ENCODE measurements around the gene SETD6. TPM values are rescaled to one million over a fixed set of nuclear protein-coding genes. Genes with fewer than 3 reads are reported as not detected.
"Not testable (repeated sequence)": the region's sequence is repeated elsewhere in the genome, so short reads cannot be mapped to it uniquely, and the experiment has no call there.

The SETD6 gene
- total RNA-seq, 4 donors from 2014 or later = 32.8 to 74.2 (median 52.9) TPM

GRCh38 chr16:58490065-58490464 lies 25.3 kb upstream of the SETD6 start:
- intact Hi-C loops (cut with DNase I; ENCODE audit: low total_unique reads) = no loop called here
- H3K4me3 ChIP-seq (ENCODE audit: low read depth, poor library complexity, severe bottlenecking) = no peak overlapping the region
- TF ChIP-seq CTCF (IDR thresholded peaks at IDR 0.05) (no peak), POLR2A (IDR thresholded peaks at IDR 0.05) (no peak)
- no peak for DNase-seq (ENCODE audit: low spot score in 2 of 2)
- WGBS, 2 donors = 88 to 97% methylated on average over 4 of the region's 4 CpGs

GRCh38 chr16:58490539-58490938 lies 24.8 kb upstream of the SETD6 start:
- DNase-seq (ENCODE audit: low spot score in 2 of 2); H3K4me3 ChIP-seq (ENCODE audit: low read depth, poor library complexity, severe bottlenecking); intact Hi-C loops (cut with DNase I; ENCODE audit: low total_unique reads): not testable (repeated sequence)
- 86 to 92% methylated on average over 6 to 8 of the region's 8 CpGs for WGBS, 2 donors

- no peak for DNase-seq (ENCODE audit: low spot score in 2 of 2)
- TF ChIP-seq POLR2A (IDR thresholded peaks at IDR 0.05) (no peak), CTCF (IDR thresholded peaks at IDR 0.05) (no peak)
- WGBS, 2 donors = 67 to 79% methylated on average over 4 of the region's 4 CpGs
- intact Hi-C loops (cut with DNase I; ENCODE audit: low total_unique reads) = no loop called here
- H3K4me3 ChIP-seq (ENCODE audit: low read depth, poor library complexity, severe bottlenecking) = no peak overlapping the region
Measured at GRCh38 chr16:58492066-58492465, 23.3 kb upstream of the SETD6 start.

- WGBS, 2 donors = 48 to 50% methylated on average over 5 of the region's 5 CpGs
- intact Hi-C loops (cut with DNase I; ENCODE audit: low total_unique reads) = no loop called here
- DNase-seq (ENCODE audit: low spot score in 2 of 2) = no peak
- TF ChIP-seq POLR2A (IDR thresholded peaks at IDR 0.05) = no peak
- TF ChIP-seq CTCF (IDR thresholded peaks at IDR 0.05) = no peak
- H3K4me3 ChIP-seq (ENCODE audit: low read depth, poor library complexity, severe bottlenecking) = no peak overlapping the region
Measured at GRCh38 chr16:58492735-58493134, 22.6 kb upstream of the SETD6 start.

GRCh38 chr16:58493756-58494431 lies 21.4 kb upstream of the SETD6 start:
- TF ChIP-seq CTCF (IDR thresholded peaks at IDR 0.05) (no peak), POLR2A (IDR thresholded peaks at IDR 0.05) (no peak)
- DNase-seq (ENCODE audit: low spot score in 2 of 2) = no peak
- intact Hi-C loops (cut with DNase I; ENCODE audit: low total_unique reads) = no loop called here
- no peak overlapping the region for H3K4me3 ChIP-seq (ENCODE audit: low read depth, poor library complexity, severe bottlenecking)
- 81 to 83% methylated on average over 16 to 20 of the region's 20 CpGs for WGBS, 2 donors

- TF ChIP-seq CTCF (IDR thresholded peaks at IDR 0.05) (no peak), POLR2A (IDR thresholded peaks at IDR 0.05) (no peak)
- no peak for DNase-seq (ENCODE audit: low spot score in 2 of 2)
- intact Hi-C loops (cut with DNase I; ENCODE audit: low total_unique reads) = no loop called here
- no peak overlapping the region for H3K4me3 ChIP-seq (ENCODE audit: low read depth, poor library complexity, severe bottlenecking)
- WGBS, 2 donors = 11 to 14% methylated on average over 8 of the region's 8 CpGs
Measured at GRCh38 chr16:58494981-58495520, 20.3 kb upstream of the SETD6 start.

Measured in lower leg skin (tissue), 4 donors.